ENCODE measurements around the gene TBXA2R.

DNA sequence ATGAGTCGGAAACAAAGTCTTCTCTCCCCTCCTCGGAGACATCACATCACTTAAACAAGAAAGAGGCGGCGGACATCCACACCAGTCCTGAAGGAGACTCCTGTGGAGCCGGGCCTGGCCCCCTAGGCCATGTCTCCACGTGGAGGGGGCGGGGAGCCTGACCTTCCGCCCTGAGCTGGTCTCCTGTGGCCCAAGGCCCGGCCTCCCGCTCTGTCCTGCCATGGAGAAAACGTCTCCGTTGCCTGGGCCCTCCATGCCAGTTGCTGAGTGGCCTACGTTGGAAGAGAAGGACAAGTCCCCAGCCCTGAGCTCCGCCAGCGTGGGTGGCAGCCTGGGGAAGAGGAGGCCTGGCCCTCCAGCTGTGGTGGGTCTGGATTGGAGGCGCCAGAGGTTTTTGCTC, 25.4 kb upstream of the TBXA2R start:
- TF ChIP-seq POLR2AphosphoS5 (IDR thresholded peaks at IDR 0.05; ENCODE audit: low read depth, low read length) (no peak), TAF1 (IDR thresholded peaks at IDR 0.05; ENCODE audit: low read depth, low read length) (no peak), EGR1 (IDR thresholded peaks at IDR 0.05; ENCODE audit: borderline replicate concordance, low read depth, low read length) (no peak), POLR2A (IDR thresholded peaks at IDR 0.05; ENCODE audit: control extremely low read depth in 1 of 2, low read depth in 2 of 2, low read length in 2 of 2) (no peak), CTCF (IDR thresholded peaks at IDR 0.05; ENCODE audit: control extremely low read depth in 1 of 3, insufficient read depth in 1 of 3, low read depth in 1 of 3, low read length in 3 of 3) (no peak), EZH2 (IDR thresholded peaks at IDR 0.05; ENCODE audit: low read depth, low read length, severe bottlenecking) (no peak), PHF8 (conservative IDR thresholded peaks at IDR 0.05; ENCODE audit: low read depth, low read length) (no peak), HDAC6 (IDR thresholded peaks at IDR 0.05; ENCODE audit: low read depth, low read length) (no peak), HDAC2 (IDR thresholded peaks at IDR 0.05; ENCODE audit: borderline replicate concordance in 1 of 2, low read depth in 2 of 2, low read length in 2 of 2) (no peak)
